ENCODE results near the gene SLC26A2. TPM values are rescaled to one million over a fixed set of nuclear protein-coding genes. Genes with fewer than 3 reads are reported as not detected.
"Not testable (repeated sequence)": the region's sequence is repeated elsewhere in the genome, so short reads cannot be mapped to it uniquely, and the experiment has no call there.

The SLC26A2 gene
- total and polyA plus RNA-seq, 4 donors, result 5.8 to 25.6 (median 14.1) TPM

- Histone ChIP-seq H3K27me3 (ENCODE audit: control insufficient read depth in 3 of 3, insufficient read depth in 3 of 3, low read length in 2 of 3) (no peaks in the 10 kb centered on the region), H3K36me3 (ENCODE audit: control insufficient read depth in 4 of 4, insufficient read depth in 4 of 4, low read length in 4 of 4) (peaks cover 11 to 39% (median 32%) of the 10 kb centered on the region in 4 donors), H3K9ac (ENCODE audit: insufficient read depth in 1 of 2, low read length in 2 of 2) (no peak overlapping the region), H3K9me3 (ENCODE audit: control insufficient read depth in 4 of 4, insufficient read depth in 3 of 4, low read length in 3 of 4) (no peaks in the 10 kb centered on the region), H3K4me1 (ENCODE audit: control insufficient read depth in 5 of 5, insufficient read depth in 5 of 5, low read length in 5 of 5) (peaks cover 0 to 19% (median 4%) of the 10 kb centered on the region in 5 donors), H3K27ac (ENCODE audit: low read depth in 1 of 2, low read length in 1 of 2) (no peak overlapping the region), H3K4me3 (no peak overlapping the region)
- TF ChIP-seq, protein P1, sequence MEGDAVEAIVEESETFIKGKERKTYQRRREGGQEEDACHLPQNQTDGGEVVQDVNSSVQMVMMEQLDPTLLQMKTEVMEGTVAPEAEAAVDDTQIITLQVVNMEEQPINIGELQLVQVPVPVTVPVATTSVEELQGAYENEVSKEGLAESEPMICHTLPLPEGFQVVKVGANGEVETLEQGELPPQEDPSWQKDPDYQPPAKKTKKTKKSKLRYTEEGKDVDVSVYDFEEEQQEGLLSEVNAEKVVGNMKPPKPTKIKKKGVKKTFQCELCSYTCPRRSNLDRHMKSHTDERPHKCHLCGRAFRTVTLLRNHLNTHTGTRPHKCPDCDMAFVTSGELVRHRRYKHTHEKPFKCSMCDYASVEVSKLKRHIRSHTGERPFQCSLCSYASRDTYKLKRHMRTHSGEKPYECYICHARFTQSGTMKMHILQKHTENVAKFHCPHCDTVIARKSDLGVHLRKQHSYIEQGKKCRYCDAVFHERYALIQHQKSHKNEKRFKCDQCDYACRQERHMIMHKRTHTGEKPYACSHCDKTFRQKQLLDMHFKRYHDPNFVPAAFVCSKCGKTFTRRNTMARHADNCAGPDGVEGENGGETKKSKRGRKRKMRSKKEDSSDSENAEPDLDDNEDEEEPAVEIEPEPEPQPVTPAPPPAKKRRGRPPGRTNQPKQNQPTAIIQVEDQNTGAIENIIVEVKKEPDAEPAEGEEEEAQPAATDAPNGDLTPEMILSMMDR (IDR thresholded peaks at IDR 0.05; ENCODE audit: control extremely low read depth, extremely low read depth), result no peak
- ATAC-seq (ENCODE audit: insufficient read depth, low FRiP score), result no peak
- WGBS, 2 donors, result 93 to 98% methylated on average over 4 of the region's 4 CpGs
- DNase-seq, result no peak
These were observed 66.2 kb downstream of the SLC26A2 start for GRCh38 chr5:150026682-150027172.

GRCh38 chr5:150028047-150028446 lies 67.5 kb downstream of the SLC26A2 start:
- H3K27ac ChIP-seq (ENCODE audit: low read depth in 1 of 2, low read length in 1 of 2); ATAC-seq (ENCODE audit: insufficient read depth, low FRiP score); DNase-seq; H3K27me3 ChIP-seq (ENCODE audit: control insufficient read depth in 3 of 3, insufficient read depth in 3 of 3, low read length in 2 of 3); H3K9ac ChIP-seq (ENCODE audit: insufficient read depth in 1 of 2, low read length in 2 of 2); H3K9me3 ChIP-seq (ENCODE audit: control insufficient read depth in 4 of 4, insufficient read depth in 3 of 4, low read length in 3 of 4); H3K4me3 ChIP-seq; H3K4me1 ChIP-seq (ENCODE audit: control insufficient read depth in 5 of 5, insufficient read depth in 5 of 5, low read length in 5 of 5): not testable (repeated sequence)
- H3K36me3 ChIP-seq (ENCODE audit: control insufficient read depth in 4 of 4, insufficient read depth in 4 of 4, low read length in 4 of 4), result peaks cover 21 to 50% (median 37%) of the 10 kb centered on the region in 4 donors
- 78 to 82% methylated on average over 1 of the region's 1 CpG for WGBS, 2 donors

- WGBS, 2 donors, result 91 to 95% methylated on average over 4 of the region's 4 CpGs
- H3K4me3 ChIP-seq, result no peak overlapping the region
- no peaks in the 10 kb centered on the region for H3K9me3 ChIP-seq (ENCODE audit: control insufficient read depth in 4 of 4, insufficient read depth in 3 of 4, low read length in 3 of 4)
- H3K27me3 ChIP-seq (ENCODE audit: control insufficient read depth in 3 of 3, insufficient read depth in 3 of 3, low read length in 2 of 3), result no peaks in the 10 kb centered on the region
- TF ChIP-seq, protein P1 (IDR thresholded peaks at IDR 0.05; ENCODE audit: control extremely low read depth, extremely low read depth), result no peak
- ATAC-seq (ENCODE audit: insufficient read depth, low FRiP score) (no peak), DNase-seq (no peak)
- H3K27ac ChIP-seq (ENCODE audit: low read depth in 1 of 2, low read length in 1 of 2), result no peak overlapping the region
- no peak overlapping the region for H3K9ac ChIP-seq (ENCODE audit: insufficient read depth in 1 of 2, low read length in 2 of 2)
- H3K4me1 ChIP-seq (ENCODE audit: control insufficient read depth in 5 of 5, insufficient read depth in 5 of 5, low read length in 5 of 5), result peaks cover 0 to 4% (median 0%) of the 10 kb centered on the region in 5 donors
- peaks cover 38 to 56% (median 42%) of the 10 kb centered on the region in 4 donors for H3K36me3 ChIP-seq (ENCODE audit: control insufficient read depth in 4 of 4, insufficient read depth in 4 of 4, low read length in 4 of 4)
These were observed 72.8 kb downstream of the SLC26A2 start for GRCh38 chr5:150033334-150033733.

GRCh38 chr5:150034662-150035061 lies 74.1 kb downstream of the SLC26A2 start:
- Histone ChIP-seq H3K9ac (ENCODE audit: insufficient read depth in 1 of 2, low read length in 2 of 2) (no peak overlapping the region), H3K4me1 (ENCODE audit: control insufficient read depth in 5 of 5, insufficient read depth in 5 of 5, low read length in 5 of 5) (peaks cover 0 to 2% (median 0%) of the 10 kb centered on the region in 5 donors), H3K9me3 (ENCODE audit: control insufficient read depth in 4 of 4, insufficient read depth in 3 of 4, low read length in 3 of 4) (no peaks in the 10 kb centered on the region), H3K4me3 (no peak overlapping the region), H3K36me3 (ENCODE audit: control insufficient read depth in 4 of 4, insufficient read depth in 4 of 4, low read length in 4 of 4) (peaks cover 41 to 61% (median 45%) of the 10 kb centered on the region in 4 donors), H3K27ac (ENCODE audit: low read depth in 1 of 2, low read length in 1 of 2) (no peak overlapping the region), H3K27me3 (ENCODE audit: control insufficient read depth in 3 of 3, insufficient read depth in 3 of 3, low read length in 2 of 3) (no peaks in the 10 kb centered on the region)
- ATAC-seq (ENCODE audit: insufficient read depth, low FRiP score) (no peak), DNase-seq (peak in 1 of 3 donors; percentile 26)
- 86 to 95% methylated on average over 4 of the region's 4 CpGs for WGBS, 2 donors
- TF ChIP-seq, protein P1 (IDR thresholded peaks at IDR 0.05; ENCODE audit: control extremely low read depth, extremely low read depth), result no peak

Measured in lung (tissue), 12 donors.